ENCODE results near the gene PPP1R37.

PPP1R37 gene

DNA sequence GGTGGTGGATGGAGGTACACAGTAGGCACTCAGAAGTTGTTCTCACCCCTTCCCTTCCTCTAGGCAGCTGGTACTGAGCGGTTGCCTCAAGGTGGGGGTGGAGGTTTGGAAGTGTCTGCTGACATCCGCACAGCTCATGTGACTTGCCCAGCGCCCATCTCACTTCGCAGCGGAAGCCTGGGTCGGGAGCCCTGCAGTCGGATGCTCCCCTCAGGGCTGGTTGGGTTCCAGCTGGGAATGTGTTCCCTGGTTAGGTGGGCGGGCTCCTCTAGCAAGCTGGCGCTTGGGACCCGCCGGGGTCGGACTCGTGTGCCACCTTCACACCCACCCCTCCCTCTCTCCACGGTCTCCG, 10.2 kb downstream of the PPP1R37 start (continued):
- TF ChIP-seq ZNF280D (tag by site-specific recombination; IDR thresholded peaks at IDR 0.05) (no peak), REPIN1 (tag by site-specific recombination; IDR thresholded peaks at IDR 0.05; ENCODE audit: low read depth) (no peak)

- POLR2A ChIA-PET = interaction anchor here (0.8 to 3.2 kb wide), 4 partner anchors 10 to 20 kb away, joined by 3 to 20 read pairs (median 4); partner anchors contain the start of gene PPP1R37
- CTCF ChIA-PET = interaction anchor here (0.6 to 1.1 kb wide), 6 partner anchors 9 to 1645 kb away, joined by 3 to 6 read pairs (median 3); no protein-coding TSS in a partner anchor
- peaks cover 16% of the 10 kb centered on the region for H3K4me1 ChIP-seq (ENCODE audit: control insufficient read depth, insufficient read depth, low read length)
- TF ChIP-seq, protein P1, sequence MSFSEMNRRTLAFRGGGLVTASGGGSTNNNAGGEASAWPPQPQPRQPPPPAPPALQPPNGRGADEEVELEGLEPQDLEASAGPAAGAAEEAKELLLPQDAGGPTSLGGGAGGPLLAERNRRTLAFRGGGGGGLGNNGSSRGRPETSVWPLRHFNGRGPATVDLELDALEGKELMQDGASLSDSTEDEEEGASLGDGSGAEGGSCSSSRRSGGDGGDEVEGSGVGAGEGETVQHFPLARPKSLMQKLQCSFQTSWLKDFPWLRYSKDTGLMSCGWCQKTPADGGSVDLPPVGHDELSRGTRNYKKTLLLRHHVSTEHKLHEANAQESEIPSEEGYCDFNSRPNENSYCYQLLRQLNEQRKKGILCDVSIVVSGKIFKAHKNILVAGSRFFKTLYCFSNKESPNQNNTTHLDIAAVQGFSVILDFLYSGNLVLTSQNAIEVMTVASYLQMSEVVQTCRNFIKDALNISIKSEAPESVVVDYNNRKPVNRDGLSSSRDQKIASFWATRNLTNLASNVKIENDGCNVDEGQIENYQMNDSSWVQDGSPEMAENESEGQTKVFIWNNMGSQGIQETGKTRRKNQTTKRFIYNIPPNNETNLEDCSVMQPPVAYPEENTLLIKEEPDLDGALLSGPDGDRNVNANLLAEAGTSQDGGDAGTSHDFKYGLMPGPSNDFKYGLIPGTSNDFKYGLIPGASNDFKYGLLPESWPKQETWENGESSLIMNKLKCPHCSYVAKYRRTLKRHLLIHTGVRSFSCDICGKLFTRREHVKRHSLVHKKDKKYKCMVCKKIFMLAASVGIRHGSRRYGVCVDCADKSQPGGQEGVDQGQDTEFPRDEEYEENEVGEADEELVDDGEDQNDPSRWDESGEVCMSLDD (tag by site-specific recombination; IDR thresholded peaks at IDR 0.05) = no peak
- TF ChIP-seq ZBTB17 (tag by site-specific recombination; IDR thresholded peaks at IDR 0.05) = no peak
- no peak for TF ChIP-seq ATF2 (tag by site-specific recombination; IDR thresholded peaks at IDR 0.05; ENCODE audit: low read depth)
- no peak for TF ChIP-seq ZNF621 (tag by site-specific recombination; IDR thresholded peaks at IDR 0.05)
- no peak for TF ChIP-seq BCL11B (tag by site-specific recombination; IDR thresholded peaks at IDR 0.05; ENCODE audit: low read depth)
- peak; percentile 83 for TF ChIP-seq EGR2 (tag by site-specific recombination; IDR thresholded peaks at IDR 0.05; ENCODE audit: low read depth)
- peak; percentile 55; the same call in 1 of the 2 replicates for TF ChIP-seq ZNF843 (tag by site-specific recombination; IDR thresholded peaks at IDR 0.05)
- no peak for TF ChIP-seq ZNF600 (tag by site-specific recombination; IDR thresholded peaks at IDR 0.05)
- TF ChIP-seq TCF7L2 (IDR thresholded peaks at IDR 0.05; ENCODE audit: borderline replicate concordance, low read depth, low read length) = no peak
- TF ChIP-seq YY1 (tag by site-specific recombination; IDR thresholded peaks at IDR 0.05) = no peak
- 0 out of 2 replicates have a peak, but pooled peaks have one; percentile 19 for TF ChIP-seq ZNF366 (tag by site-specific recombination; conservative IDR thresholded peaks at IDR 0.05)
- no peak for TF ChIP-seq ZNF23 (tag by site-specific recombination; IDR thresholded peaks at IDR 0.05; ENCODE audit: borderline replicate concordance)
- TF ChIP-seq, protein P2, sequence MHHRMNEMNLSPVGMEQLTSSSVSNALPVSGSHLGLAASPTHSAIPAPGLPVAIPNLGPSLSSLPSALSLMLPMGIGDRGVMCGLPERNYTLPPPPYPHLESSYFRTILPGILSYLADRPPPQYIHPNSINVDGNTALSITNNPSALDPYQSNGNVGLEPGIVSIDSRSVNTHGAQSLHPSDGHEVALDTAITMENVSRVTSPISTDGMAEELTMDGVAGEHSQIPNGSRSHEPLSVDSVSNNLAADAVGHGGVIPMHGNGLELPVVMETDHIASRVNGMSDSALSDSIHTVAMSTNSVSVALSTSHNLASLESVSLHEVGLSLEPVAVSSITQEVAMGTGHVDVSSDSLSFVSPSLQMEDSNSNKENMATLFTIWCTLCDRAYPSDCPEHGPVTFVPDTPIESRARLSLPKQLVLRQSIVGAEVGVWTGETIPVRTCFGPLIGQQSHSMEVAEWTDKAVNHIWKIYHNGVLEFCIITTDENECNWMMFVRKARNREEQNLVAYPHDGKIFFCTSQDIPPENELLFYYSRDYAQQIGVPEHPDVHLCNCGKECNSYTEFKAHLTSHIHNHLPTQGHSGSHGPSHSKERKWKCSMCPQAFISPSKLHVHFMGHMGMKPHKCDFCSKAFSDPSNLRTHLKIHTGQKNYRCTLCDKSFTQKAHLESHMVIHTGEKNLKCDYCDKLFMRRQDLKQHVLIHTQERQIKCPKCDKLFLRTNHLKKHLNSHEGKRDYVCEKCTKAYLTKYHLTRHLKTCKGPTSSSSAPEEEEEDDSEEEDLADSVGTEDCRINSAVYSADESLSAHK (tag by site-specific recombination; IDR thresholded peaks at IDR 0.05) = 0 out of 2 replicates have a peak, but pooled peaks have one; percentile 20
- no peak for TF ChIP-seq ZNF488 (tag by site-specific recombination; IDR thresholded peaks at IDR 0.05)
- no peak for TF ChIP-seq ZNF837 (tag by site-specific recombination; IDR thresholded peaks at IDR 0.05)
- TF ChIP-seq ZNF280C (tag by site-specific recombination; IDR thresholded peaks at IDR 0.05) = no peak
- TF ChIP-seq ZSCAN18 (tag by site-specific recombination; IDR thresholded peaks at IDR 0.05) = no peak
- no peak for TF ChIP-seq ZNF473 (tag by site-specific recombination; IDR thresholded peaks at IDR 0.05)
Observed at GRCh38 chr19:45103508-45104319, 10.7 kb downstream of the PPP1R37 start.

More at GRCh38 chr19:45103508-45104319, 10.7 kb downstream of the PPP1R37 start:
- Histone ChIP-seq H3K36me3 (ENCODE audit: control insufficient read depth in 2 of 2, insufficient read depth in 1 of 2, low read length in 2 of 2) (peaks cover 0 to 19% of the 10 kb centered on the region in 2 experiments; a peak in 1 of 3 replicates), H3K4me3 (ENCODE audit: low read depth, low read length) (no peak overlapping the region), H3K9me3 (ENCODE audit: control insufficient read depth, insufficient read depth, low read depth, low read length) (no peaks in the 10 kb centered on the region), H3K27ac (ENCODE audit: extremely low read depth, low read depth, low read length) (no peak overlapping the region)

Measured in HEK293 (cell line).